DND-41 (cell line): ENCODE results near the gene ZNF117.

ENCODE experiments used
- ATAC-seq: fragments of 200-7000 bp; cut with Tn5 transposase; 3 replicates; pipeline ENCODE4 v1.9.1; 2021; ENCODE audit warnings: low read depth; ENCODE audit not compliant: insufficient read depth
- DNase-seq: peaks from one replicate; pipeline ENCODE4 v3.0.0-alpha.2; 2020
- H2AFZ ChIP-seq: 2 replicates; pipeline ENCODE4 v1.6.0; 2012; ENCODE audit warnings: low read depth, low read length
- H3K27ac ChIP-seq: 2 replicates; pipeline ENCODE4 v1.5.1; 2012; ENCODE audit warnings: low read length, inconsistent platforms
- H3K27me3 ChIP-seq: fragments of 200-600 bp; sonication (generic); 2 replicates; pipeline ENCODE4 v1.6.0; 2012; ENCODE audit warnings: low read length, mild to moderate bottlenecking, inconsistent platforms; ENCODE audit not compliant: insufficient read depth, poor library complexity
- H3K36me3 ChIP-seq: 2 replicates; pipeline ENCODE4 v1.5.1; 2012; ENCODE audit warnings: low read length, inconsistent platforms; ENCODE audit not compliant: insufficient read depth
- H3K4me1 ChIP-seq: 2 replicates; pipeline ENCODE4 v1.5.1; 2012; ENCODE audit warnings: mild to moderate bottlenecking, low read length; ENCODE audit not compliant: insufficient read depth
- H3K4me2 ChIP-seq: 2 replicates; pipeline ENCODE4 v1.6.0; 2012; ENCODE audit warnings: mild to moderate bottlenecking, moderate library complexity, low read length, inconsistent platforms; ENCODE audit not compliant: insufficient read depth
- H3K4me3 ChIP-seq, 2 experiments: fragments of 200-600 bp in 1 of 2; shearing (Covaris generic) in 1 of 2; 2 replicates each; pipeline ENCODE4 v1.5.1; 2012 to 2016; ENCODE audit warnings: inconsistent platforms in 2 of 2, low read length in 2 of 2, mild to moderate bottlenecking in 2 of 2, low read depth in 1 of 2, moderate library complexity in 1 of 2
- H3K79me2 ChIP-seq: 2 replicates; pipeline ENCODE4 v1.6.0; 2012; ENCODE audit warnings: low read length, inconsistent platforms; ENCODE audit not compliant: insufficient read depth
- H3K9ac ChIP-seq: 2 replicates; pipeline ENCODE4 v1.6.0; 2012; ENCODE audit warnings: low read depth, mild to moderate bottlenecking, inconsistent platforms, low read length, moderate library complexity
- H3K9me3 ChIP-seq: 2 replicates; pipeline ENCODE4 v1.5.1; 2012; ENCODE audit warnings: low read length, moderate library complexity, mild to moderate bottlenecking, inconsistent platforms; ENCODE audit not compliant: insufficient read depth, severe bottlenecking
- H4K20me1 ChIP-seq: 2 replicates; pipeline ENCODE4 v1.6.0; 2012; ENCODE audit warnings: low read length; ENCODE audit not compliant: insufficient read depth
- CTCF ChIP-seq: IDR thresholded peaks from 2 replicates; pipeline ENCODE4 v1.5.1; 2012; ENCODE audit warnings: borderline replicate concordance, low read length, moderate library complexity, mild to moderate bottlenecking; ENCODE audit not compliant: poor library complexity, severe bottlenecking; ENCODE audit errors: extremely low read depth
- EZH2 ChIP-seq: IDR thresholded peaks from 3 replicates; pipeline ENCODE4 v1.6.1; 2012; ENCODE audit warnings: borderline replicate concordance, low read depth, mild to moderate bottlenecking, moderate library complexity, low read length, inconsistent platforms; ENCODE audit not compliant: severe bottlenecking

Gene ZNF117

GRCh38 chr7:65001291-65001814 is 10.5 kb upstream of the ZNF117 start:
- no peak overlapping the region for H3K27ac ChIP-seq
- no peak overlapping the region for H3K9ac ChIP-seq
- peaks cover 73% of the 10 kb centered on the region for H3K36me3 ChIP-seq

DNA sequence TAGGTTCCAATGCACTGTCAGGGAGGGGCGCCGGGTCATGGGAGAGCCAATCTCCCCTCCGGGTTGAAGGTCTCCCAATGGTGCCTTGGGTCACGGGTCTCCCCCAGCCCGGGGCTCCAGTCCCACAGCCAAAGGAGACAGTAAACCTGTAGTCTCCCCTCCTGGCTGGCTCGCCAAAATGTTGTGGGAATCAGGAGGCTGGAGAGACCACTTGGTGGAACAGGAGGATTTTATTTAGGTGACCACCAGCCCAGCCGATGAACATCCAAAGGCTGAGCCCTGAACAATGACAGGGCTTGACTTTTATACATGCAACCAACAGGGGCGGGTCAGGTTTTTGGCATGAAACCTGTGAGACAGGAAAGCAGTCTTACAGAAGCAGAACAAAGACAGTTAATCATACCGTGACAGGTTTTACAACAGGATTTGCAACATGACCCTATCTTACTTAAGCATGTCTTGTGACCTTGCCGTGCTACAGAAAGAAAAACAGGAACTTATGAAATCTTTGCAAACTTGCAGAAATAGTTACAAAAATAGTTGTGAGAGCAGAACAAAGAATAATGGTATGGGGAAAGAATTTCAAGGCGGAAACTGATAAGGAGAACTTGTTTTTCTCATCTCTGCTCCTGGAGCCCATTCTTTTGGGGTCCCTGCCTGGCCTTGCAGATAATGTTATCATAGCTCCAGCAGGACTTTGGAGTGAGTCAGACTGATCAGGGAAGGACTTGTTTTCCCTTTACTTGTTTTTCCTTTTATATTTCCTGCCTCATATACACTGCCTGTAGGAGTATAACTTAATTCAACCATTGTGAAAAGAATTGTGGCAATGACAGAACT is 8.5 kb upstream of the ZNF117 start:
- Histone ChIP-seq H3K4me2 (no peak overlapping the region), H3K79me2 (peaks cover 68% of the 10 kb centered on the region), H3K27ac (no peak overlapping the region), H3K9ac (no peak overlapping the region), H3K27me3 (no peaks in the 10 kb centered on the region), H4K20me1 (no peaks in the 10 kb centered on the region), H3K36me3 (peaks cover 64% of the 10 kb centered on the region), H3K4me3 (no peak overlapping the region), H3K9me3 (peaks cover 68% of the 10 kb centered on the region), H2AFZ (no peak overlapping the region), H3K4me1 (peaks cover 6% of the 10 kb centered on the region)
- no peak for TF ChIP-seq EZH2
- TF ChIP-seq CTCF, result no peak
- ATAC-seq (no peak), DNase-seq (no peak)

More at GRCh38 chr7:65001291-65001814, 10.5 kb upstream of the ZNF117 start:
- Histone ChIP-seq H2AFZ (no peak overlapping the region), H3K27me3 (no peaks in the 10 kb centered on the region), H3K4me2 (no peak overlapping the region), H3K79me2 (peaks cover 87% of the 10 kb centered on the region), H3K4me3 (no peak overlapping the region), H4K20me1 (no peaks in the 10 kb centered on the region), H3K9me3 (peaks cover 57% of the 10 kb centered on the region), H3K4me1 (peaks cover 21% of the 10 kb centered on the region)
- DNase-seq (no peak), ATAC-seq (no peak)
- no peak for TF ChIP-seq EZH2
- TF ChIP-seq CTCF, result no peak

GRCh38 chr7:64998865-64999164 is 8.0 kb upstream of the ZNF117 start:
- Histone ChIP-seq H2AFZ (no peak overlapping the region), H3K27me3 (no peaks in the 10 kb centered on the region), H3K4me1 (peaks cover under 1% of the 10 kb centered on the region), H3K4me2 (no peak overlapping the region), H4K20me1 (no peaks in the 10 kb centered on the region), H3K4me3 (no peak overlapping the region), H3K79me2 (peaks cover 62% of the 10 kb centered on the region), H3K9me3 (peaks cover 66% of the 10 kb centered on the region), H3K27ac (no peak overlapping the region), H3K9ac (no peak overlapping the region), H3K36me3 (peaks cover 62% of the 10 kb centered on the region)
- TF ChIP-seq EZH2 (no peak), CTCF (no peak)
- no peak for ATAC-seq
- DNase-seq, result no peak
